ENCODE measurements around the gene LPP.

LPP gene

GRCh38 chr3:188274249-188274915 is 120.4 kb downstream of the LPP start:
- no peak overlapping the region for H3K9ac ChIP-seq (ENCODE audit: low read depth, low read length)
- no peak overlapping the region for H3K27ac ChIP-seq (ENCODE audit: low read depth, low read length)
- H3K4me3 ChIP-seq (ENCODE audit: low read depth, low read length) = no peak overlapping the region
- no peaks in the 10 kb centered on the region for H3K9me3 ChIP-seq (ENCODE audit: control insufficient read depth, insufficient read depth, low read length)
- H3K36me3 ChIP-seq (ENCODE audit: control insufficient read depth, insufficient read depth, low read length) = no peaks in the 10 kb centered on the region
- no peaks in the 10 kb centered on the region for H3K27me3 ChIP-seq (ENCODE audit: control insufficient read depth, insufficient read depth, low read length)
- H3K4me1 ChIP-seq (ENCODE audit: control insufficient read depth, insufficient read depth, low read length) = peaks cover 33% of the 10 kb centered on the region

GRCh38 chr3:188276375-188276774 is 122.4 kb downstream of the LPP start:
- no peak overlapping the region for H3K9ac ChIP-seq (ENCODE audit: low read depth, low read length)
- H3K36me3 ChIP-seq (ENCODE audit: control insufficient read depth, insufficient read depth, low read length) = no peaks in the 10 kb centered on the region
- no peaks in the 10 kb centered on the region for H3K27me3 ChIP-seq (ENCODE audit: control insufficient read depth, insufficient read depth, low read length)
- H3K9me3 ChIP-seq (ENCODE audit: control insufficient read depth, insufficient read depth, low read length) = no peaks in the 10 kb centered on the region
- peaks cover 21% of the 10 kb centered on the region for H3K4me1 ChIP-seq (ENCODE audit: control insufficient read depth, insufficient read depth, low read length)
- no peak overlapping the region for H3K4me3 ChIP-seq (ENCODE audit: low read depth, low read length)
- H3K27ac ChIP-seq (ENCODE audit: low read depth, low read length) = no peak overlapping the region

- no peaks in the 10 kb centered on the region for H3K36me3 ChIP-seq (ENCODE audit: control insufficient read depth, insufficient read depth, low read length)
- H3K27ac ChIP-seq (ENCODE audit: low read depth, low read length) = no peak overlapping the region
- H3K4me3 ChIP-seq (ENCODE audit: low read depth, low read length) = no peak overlapping the region
- peaks cover 15% of the 10 kb centered on the region for H3K4me1 ChIP-seq (ENCODE audit: control insufficient read depth, insufficient read depth, low read length)
- no peaks in the 10 kb centered on the region for H3K9me3 ChIP-seq (ENCODE audit: control insufficient read depth, insufficient read depth, low read length)
- no peak overlapping the region for H3K9ac ChIP-seq (ENCODE audit: low read depth, low read length)
- no peaks in the 10 kb centered on the region for H3K27me3 ChIP-seq (ENCODE audit: control insufficient read depth, insufficient read depth, low read length)
These were observed 124.9 kb downstream of the LPP start for GRCh38 chr3:188278717-188279324.

- no peaks in the 10 kb centered on the region for H3K9me3 ChIP-seq (ENCODE audit: control insufficient read depth, insufficient read depth, low read length)
- H3K36me3 ChIP-seq (ENCODE audit: control insufficient read depth, insufficient read depth, low read length) = no peaks in the 10 kb centered on the region
- no peak overlapping the region for H3K4me3 ChIP-seq (ENCODE audit: low read depth, low read length)
- H3K4me1 ChIP-seq (ENCODE audit: control insufficient read depth, insufficient read depth, low read length) = peaks cover 15% of the 10 kb centered on the region
- no peaks in the 10 kb centered on the region for H3K27me3 ChIP-seq (ENCODE audit: control insufficient read depth, insufficient read depth, low read length)
- no peak overlapping the region for H3K27ac ChIP-seq (ENCODE audit: low read depth, low read length)
- no peak overlapping the region for H3K9ac ChIP-seq (ENCODE audit: low read depth, low read length)
These were observed 125.8 kb downstream of the LPP start for GRCh38 chr3:188279502-188280335.

- Histone ChIP-seq H3K4me1 (ENCODE audit: control insufficient read depth, insufficient read depth, low read length) (peaks cover 15% of the 10 kb centered on the region), H3K27ac (ENCODE audit: low read depth, low read length) (no peak overlapping the region)
These were observed 126.7 kb downstream of the LPP start for GRCh38 chr3:188280627-188281026.

GRCh38 chr3:188282871-188283270 is 128.9 kb downstream of the LPP start:
- no peaks in the 10 kb centered on the region for H3K36me3 ChIP-seq (ENCODE audit: control insufficient read depth, insufficient read depth, low read length)
- no peak overlapping the region for H3K4me3 ChIP-seq (ENCODE audit: low read depth, low read length)
- H3K27me3 ChIP-seq (ENCODE audit: control insufficient read depth, insufficient read depth, low read length) = no peaks in the 10 kb centered on the region
- no peak overlapping the region for H3K27ac ChIP-seq (ENCODE audit: low read depth, low read length)
- peaks cover 11% of the 10 kb centered on the region for H3K4me1 ChIP-seq (ENCODE audit: control insufficient read depth, insufficient read depth, low read length)
- H3K9ac ChIP-seq (ENCODE audit: low read depth, low read length) = no peak overlapping the region
- H3K9me3 ChIP-seq (ENCODE audit: control insufficient read depth, insufficient read depth, low read length) = no peaks in the 10 kb centered on the region

More at GRCh38 chr3:188280627-188281026, 126.7 kb downstream of the LPP start:
- no peaks in the 10 kb centered on the region for H3K27me3 ChIP-seq (ENCODE audit: control insufficient read depth, insufficient read depth, low read length)
- H3K4me3 ChIP-seq (ENCODE audit: low read depth, low read length) = no peak overlapping the region
- H3K9me3 ChIP-seq (ENCODE audit: control insufficient read depth, insufficient read depth, low read length) = no peaks in the 10 kb centered on the region
- H3K36me3 ChIP-seq (ENCODE audit: control insufficient read depth, insufficient read depth, low read length) = no peaks in the 10 kb centered on the region
- H3K9ac ChIP-seq (ENCODE audit: low read depth, low read length) = no peak overlapping the region

- H3K4me3 ChIP-seq (ENCODE audit: low read depth, low read length) = no peak overlapping the region
- no peak overlapping the region for H3K9ac ChIP-seq (ENCODE audit: low read depth, low read length)
- no peaks in the 10 kb centered on the region for H3K36me3 ChIP-seq (ENCODE audit: control insufficient read depth, insufficient read depth, low read length)
- H3K27me3 ChIP-seq (ENCODE audit: control insufficient read depth, insufficient read depth, low read length) = no peaks in the 10 kb centered on the region
- peaks cover 11% of the 10 kb centered on the region for H3K4me1 ChIP-seq (ENCODE audit: control insufficient read depth, insufficient read depth, low read length)
- no peak overlapping the region for H3K27ac ChIP-seq (ENCODE audit: low read depth, low read length)
- H3K9me3 ChIP-seq (ENCODE audit: control insufficient read depth, insufficient read depth, low read length) = no peaks in the 10 kb centered on the region
These were observed 129.4 kb downstream of the LPP start for GRCh38 chr3:188283347-188283746.

- H3K27ac ChIP-seq (ENCODE audit: low read depth, low read length) = no peak overlapping the region
- no peaks in the 10 kb centered on the region for H3K9me3 ChIP-seq (ENCODE audit: control insufficient read depth, insufficient read depth, low read length)
- H3K27me3 ChIP-seq (ENCODE audit: control insufficient read depth, insufficient read depth, low read length) = no peaks in the 10 kb centered on the region
- H3K36me3 ChIP-seq (ENCODE audit: control insufficient read depth, insufficient read depth, low read length) = no peaks in the 10 kb centered on the region
- no peak overlapping the region for H3K9ac ChIP-seq (ENCODE audit: low read depth, low read length)
- no peak overlapping the region for H3K4me3 ChIP-seq (ENCODE audit: low read depth, low read length)
- H3K4me1 ChIP-seq (ENCODE audit: control insufficient read depth, insufficient read depth, low read length) = peaks cover 5% of the 10 kb centered on the region
These were observed 130.7 kb downstream of the LPP start for GRCh38 chr3:188284455-188285212.

- Histone ChIP-seq H3K9ac (ENCODE audit: low read depth, low read length) (no peak overlapping the region), H3K27ac (ENCODE audit: low read depth, low read length) (no peak overlapping the region), H3K4me3 (ENCODE audit: low read depth, low read length) (no peak overlapping the region), H3K27me3 (ENCODE audit: control insufficient read depth, insufficient read depth, low read length) (no peaks in the 10 kb centered on the region), H3K4me1 (ENCODE audit: control insufficient read depth, insufficient read depth, low read length) (no peaks in the 10 kb centered on the region), H3K36me3 (ENCODE audit: control insufficient read depth, insufficient read depth, low read length) (no peaks in the 10 kb centered on the region), H3K9me3 (ENCODE audit: control insufficient read depth, insufficient read depth, low read length) (no peaks in the 10 kb centered on the region)
These were observed 132.1 kb downstream of the LPP start for GRCh38 chr3:188286087-188286513.

- no peak overlapping the region for H3K9ac ChIP-seq (ENCODE audit: low read depth, low read length)
- H3K27ac ChIP-seq (ENCODE audit: low read depth, low read length) = no peak overlapping the region
- no peaks in the 10 kb centered on the region for H3K27me3 ChIP-seq (ENCODE audit: control insufficient read depth, insufficient read depth, low read length)
- H3K9me3 ChIP-seq (ENCODE audit: control insufficient read depth, insufficient read depth, low read length) = no peaks in the 10 kb centered on the region
- no peak overlapping the region for H3K4me3 ChIP-seq (ENCODE audit: low read depth, low read length)
- H3K4me1 ChIP-seq (ENCODE audit: control insufficient read depth, insufficient read depth, low read length) = no peaks in the 10 kb centered on the region
- no peaks in the 10 kb centered on the region; the same call in 1 of the 2 replicates for H3K36me3 ChIP-seq (ENCODE audit: control insufficient read depth, insufficient read depth, low read length)
These were observed 133.4 kb downstream of the LPP start for GRCh38 chr3:188287339-188287738.
